SK-N-SH (cell line): Measurements from ENCODE around the gene FOXO1. TPM values are rescaled to one million over a fixed set of nuclear protein-coding genes. Genes with fewer than 3 reads are reported as not detected.

ENCODE experiments used
- CTCF ChIA-PET: fragments of 300-600, 350-600 bp; formaldehyde crosslinking; extraction: SDS; loops from one replicate; lab custom pipeline; 2021; lab: Yijun Ruan, JAX
- POLR2A ChIA-PET: fragments of 350-600 bp; sonication (Branson Sonifier 250); formaldehyde crosslinking; extraction: SDS; loops from one replicate; lab custom pipeline; 2020; ENCODE audit warnings: antibody characterized with exemption, inconsistent platforms; lab: Yijun Ruan, JAX
- DNase-seq: peaks from one replicate; pipeline ENCODE4 v3.0.0; 2012
- H2AFZ ChIP-seq: fragments of 200-600 bp; sonication (generic); 2 replicates; pipeline ENCODE4 v1.8.1; 2016; ENCODE audit warnings: antibody characterized with exemption, mild to moderate bottlenecking, low read depth
- H3F3A ChIP-seq: fragments of 200-600 bp; sonication (generic); replicated peaks from 2 replicates; pipeline ENCODE3; 2016; ENCODE audit warnings: antibody characterized with exemption, mild to moderate bottlenecking; ENCODE audit not compliant: insufficient read depth
- H3K27ac ChIP-seq, 2 experiments: fragments of 200-500 bp in 1 of 2; fragments of 200-600 bp in 1 of 2; sonication (Bioruptor generic) in 1 of 2; sonication (generic), shearing (Covaris generic) in 1 of 2; 2 replicates each; pipeline versions ENCODE4 v1.5.1 to v1.6.1; 2014 to 2016; ENCODE audit warnings: low read depth in 2 of 2, inconsistent platforms in 1 of 2, low read length in 1 of 2, mild to moderate bottlenecking in 1 of 2, mixed read lengths in 1 of 2
- H3K27me3 ChIP-seq: fragments of 200-600 bp; sonication (generic), shearing (Covaris generic); 2 replicates; pipeline ENCODE4 v1.6.1; 2016; ENCODE audit warnings: mixed run types; ENCODE audit not compliant: insufficient read depth
- H3K36me3 ChIP-seq, 2 experiments: fragments of 200-500 bp in 1 of 2; fragments of 200-600 bp in 1 of 2; sonication (Bioruptor generic) in 1 of 2; sonication (generic) in 1 of 2; replicated peaks in 1 of 2; 2 replicates each; pipeline versions ENCODE3 to v1.5.1; 2014 to 2016; ENCODE audit warnings: low read length in 1 of 2, mild to moderate bottlenecking in 1 of 2; ENCODE audit not compliant: insufficient read depth in 2 of 2, control insufficient read depth in 1 of 2
- H3K4me1 ChIP-seq, 2 experiments: fragments of 200-500 bp in 1 of 2; fragments of 200-600 bp in 1 of 2; sonication (Bioruptor generic) in 1 of 2; sonication (generic), shearing (Covaris generic) in 1 of 2; 2 replicates each; pipeline versions ENCODE4 v1.5.1 to v1.6.1; 2014 to 2016; ENCODE audit warnings: low read depth in 1 of 2, low read length in 1 of 2, mixed run types in 1 of 2; ENCODE audit not compliant: insufficient read depth in 2 of 2, control insufficient read depth in 1 of 2
- H3K4me2 ChIP-seq: fragments of 200-600 bp; sonication (generic), shearing (Covaris generic); 2 replicates; pipeline ENCODE4 v1.6.1; 2017; ENCODE audit warnings: mixed run types
- H3K4me3 ChIP-seq, 2 experiments: fragments of 200-500 bp in 1 of 2; fragments of 200-600 bp in 1 of 2; sonication (Bioruptor generic) in 1 of 2; sonication (generic), shearing (Covaris generic) in 1 of 2; 2 replicates each; pipeline versions ENCODE4 v1.5.1 to v1.8.1; 2014 to 2016; ENCODE audit warnings: low read depth in 2 of 2, inconsistent platforms in 1 of 2, low read length in 1 of 2, mild to moderate bottlenecking in 1 of 2, mixed read lengths in 1 of 2, moderate library complexity in 1 of 2
- H3K79me2 ChIP-seq: fragments of 200-600 bp; sonication (generic); 2 replicates; pipeline ENCODE4 v1.8.1; 2017; ENCODE audit warnings: mild to moderate bottlenecking; ENCODE audit not compliant: insufficient read depth
- H3K9ac ChIP-seq: fragments of 200-600 bp; sonication (generic); 2 replicates; pipeline ENCODE4 v1.6.1; 2017; ENCODE audit warnings: mixed run types
- H3K9me2 ChIP-seq: fragments of 200-600 bp; sonication (generic); 2 replicates; pipeline ENCODE4 v1.6.1; 2017; ENCODE audit warnings: mixed run types
- H3K9me3 ChIP-seq: fragments of 200-600 bp; sonication (generic); 2 replicates; pipeline ENCODE4 v1.6.1; 2017; ENCODE audit warnings: mixed run types, mild to moderate bottlenecking, moderate library complexity
- H4K20me1 ChIP-seq: fragments of 200-600 bp; sonication (generic); 2 replicates; pipeline ENCODE4 v1.6.1; 2017; ENCODE audit warnings: mild to moderate bottlenecking, mixed run types; ENCODE audit not compliant: insufficient read depth
- ELF1 ChIP-seq: IDR thresholded peaks from 2 replicates; pipeline ENCODE4 v1.4.0; 2012
- EP300 ChIP-seq, 2 experiments: IDR thresholded peaks; 2 replicates each; pipeline versions ENCODE4 v1.4.0 to v1.6.1; 2012; ENCODE audit warnings: borderline replicate concordance in 1 of 2, low read depth in 1 of 2, low read length in 1 of 2
- EZH2phosphoT487 ChIP-seq: fragments of 200-600 bp; sonication (generic); IDR thresholded peaks from 2 replicates; pipeline ENCODE4 v1.6.1; 2017; ENCODE audit warnings: low read depth, mixed run types, mild to moderate bottlenecking, antibody characterized with exemption, moderate library complexity, borderline replicate concordance
- FOXM1 ChIP-seq: IDR thresholded peaks from 2 replicates; pipeline ENCODE4 v1.4.0; 2012; ENCODE audit warnings: low read depth, mild to moderate bottlenecking
- MXI1 ChIP-seq: IDR thresholded peaks from 2 replicates; pipeline ENCODE4 v1.6.1; 2012; ENCODE audit warnings: mild to moderate bottlenecking, low read depth, low read length, improper control_type of control experiment
- NFIC ChIP-seq: IDR thresholded peaks from 2 replicates; pipeline ENCODE4 v1.4.0; 2012; ENCODE audit warnings: borderline replicate concordance
- NRF1 ChIP-seq: IDR thresholded peaks from 2 replicates; pipeline ENCODE4 v1.6.1; 2012; ENCODE audit warnings: low read depth, mild to moderate bottlenecking, low read length
- RAD21 ChIP-seq: IDR thresholded peaks from 2 replicates; pipeline ENCODE4 v1.6.1; 2012; ENCODE audit warnings: mild to moderate bottlenecking, low read length
- RCOR1 ChIP-seq: fragments of 150-350 bp; IDR thresholded peaks from 2 replicates; pipeline ENCODE4 v1.6.1; 2017; ENCODE audit warnings: antibody characterized with exemption, low read length
- RXRA ChIP-seq: IDR thresholded peaks from 2 replicates; pipeline ENCODE4 v1.4.0; 2012; ENCODE audit warnings: low read depth, mild to moderate bottlenecking, borderline replicate concordance
- TCF12 ChIP-seq: IDR thresholded peaks from 2 replicates; pipeline ENCODE4 v1.4.0; 2012
- TEAD4 ChIP-seq: IDR thresholded peaks from 2 replicates; pipeline ENCODE4 v1.4.0; 2012; ENCODE audit warnings: mild to moderate bottlenecking, borderline replicate concordance; ENCODE audit not compliant: insufficient read depth
- WGBS: methylation state at CpG from one replicate; pipeline ENCODE4 v1.1.6; 2017; ENCODE audit warnings: low lambda C conversion rate; 5-methylcytosine and 5-hydroxymethylcytosine counted together
- polyA plus RNA-seq, 3 experiments: library from polyadenylated mRNA; depleted of rRNA; stranded (reverse); fragments of >200 nt; gene quantifications; 2 replicates each; pipeline ENCODE4 v1.2.3, GENCODE V29; 2012
- TF ChIP-seq, protein P1 (sequence below): IDR thresholded peaks from 2 replicates; pipeline ENCODE4 v1.6.1; 2012; ENCODE audit warnings: mild to moderate bottlenecking, low read depth, low read length, moderate library complexity
- TF ChIP-seq, protein P2 (sequence below): IDR thresholded peaks from 2 replicates; pipeline ENCODE4 v1.4.0; 2012; ENCODE audit warnings: low read depth
- TF ChIP-seq, protein P3 (sequence below): IDR thresholded peaks from 2 replicates; pipeline ENCODE4 v1.4.0; 2012; ENCODE audit warnings: low read depth, borderline replicate concordance
- TF ChIP-seq, protein P4 (sequence below): fragments of 150-350 bp; IDR thresholded peaks from 2 replicates; pipeline ENCODE4 v1.6.1; 2016; ENCODE audit warnings: mild to moderate bottlenecking, low read depth, low read length

FOXO1 gene
- polyA plus RNA-seq, 1 of the 3 experiments (the other 2 are of a cell fraction), result 1.8 TPM

DNA sequence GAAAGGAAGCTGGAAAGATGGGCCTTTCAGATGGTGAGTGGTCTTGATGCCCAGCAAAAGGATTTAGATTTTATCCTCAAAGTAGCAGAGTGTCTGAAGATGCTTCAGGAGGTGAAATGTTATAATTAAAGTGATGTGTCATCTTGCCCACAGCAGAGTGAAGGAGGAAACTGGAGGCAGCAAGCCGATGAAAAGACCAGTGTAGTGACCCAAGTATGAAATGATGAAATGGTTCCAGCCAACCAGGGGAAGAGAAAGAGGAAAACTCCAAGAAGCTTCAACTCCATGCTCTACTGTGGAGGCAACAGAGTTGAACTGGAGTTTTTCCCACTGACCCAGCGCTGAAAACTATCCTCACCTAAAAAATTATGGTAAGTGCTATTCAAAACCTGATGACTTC is 66.7 kb downstream of the FOXO1 start:
- Histone ChIP-seq H3F3A (no peaks in the 10 kb centered on the region), H3K9me2 (no peaks in the 10 kb centered on the region), H3K27me3 (no peaks in the 10 kb centered on the region), H3K27ac (no peak overlapping the region), H3K9me3 (no peaks in the 10 kb centered on the region), H4K20me1 (no peaks in the 10 kb centered on the region; the same call in 1 of the 2 replicates), H3K4me3 (no peak overlapping the region), H2AFZ (no peak overlapping the region), H3K79me2 (no peaks in the 10 kb centered on the region), H3K9ac (no peak overlapping the region), H3K36me3 (no peaks in the 10 kb centered on the region), H3K4me2 (no peak overlapping the region), H3K4me1 (peaks cover 0 to 3% of the 10 kb centered on the region in 2 experiments; a peak in 2 of 4 replicates)
- ChIA-PET CTCF (interaction anchor here (1.1 kb wide), 1 partner anchor 36 kb away, joined by 3 read pairs; no protein-coding TSS in a partner anchor), POLR2A (no interaction called here)
- DNase-seq, result no peak
- no peak for TF ChIP-seq TCF12
- no peak for TF ChIP-seq ELF1
- TF ChIP-seq, protein P1, sequence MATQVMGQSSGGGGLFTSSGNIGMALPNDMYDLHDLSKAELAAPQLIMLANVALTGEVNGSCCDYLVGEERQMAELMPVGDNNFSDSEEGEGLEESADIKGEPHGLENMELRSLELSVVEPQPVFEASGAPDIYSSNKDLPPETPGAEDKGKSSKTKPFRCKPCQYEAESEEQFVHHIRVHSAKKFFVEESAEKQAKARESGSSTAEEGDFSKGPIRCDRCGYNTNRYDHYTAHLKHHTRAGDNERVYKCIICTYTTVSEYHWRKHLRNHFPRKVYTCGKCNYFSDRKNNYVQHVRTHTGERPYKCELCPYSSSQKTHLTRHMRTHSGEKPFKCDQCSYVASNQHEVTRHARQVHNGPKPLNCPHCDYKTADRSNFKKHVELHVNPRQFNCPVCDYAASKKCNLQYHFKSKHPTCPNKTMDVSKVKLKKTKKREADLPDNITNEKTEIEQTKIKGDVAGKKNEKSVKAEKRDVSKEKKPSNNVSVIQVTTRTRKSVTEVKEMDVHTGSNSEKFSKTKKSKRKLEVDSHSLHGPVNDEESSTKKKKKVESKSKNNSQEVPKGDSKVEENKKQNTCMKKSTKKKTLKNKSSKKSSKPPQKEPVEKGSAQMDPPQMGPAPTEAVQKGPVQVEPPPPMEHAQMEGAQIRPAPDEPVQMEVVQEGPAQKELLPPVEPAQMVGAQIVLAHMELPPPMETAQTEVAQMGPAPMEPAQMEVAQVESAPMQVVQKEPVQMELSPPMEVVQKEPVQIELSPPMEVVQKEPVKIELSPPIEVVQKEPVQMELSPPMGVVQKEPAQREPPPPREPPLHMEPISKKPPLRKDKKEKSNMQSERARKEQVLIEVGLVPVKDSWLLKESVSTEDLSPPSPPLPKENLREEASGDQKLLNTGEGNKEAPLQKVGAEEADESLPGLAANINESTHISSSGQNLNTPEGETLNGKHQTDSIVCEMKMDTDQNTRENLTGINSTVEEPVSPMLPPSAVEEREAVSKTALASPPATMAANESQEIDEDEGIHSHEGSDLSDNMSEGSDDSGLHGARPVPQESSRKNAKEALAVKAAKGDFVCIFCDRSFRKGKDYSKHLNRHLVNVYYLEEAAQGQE, result no peak
- no peak for TF ChIP-seq EP300 (IDR thresholded peaks at IDR 0.05; ENCODE audit: borderline replicate concordance in 1 of 2, low read depth in 1 of 2, low read length in 1 of 2)
- TF ChIP-seq FOXM1, result no peak
- TF ChIP-seq, protein P2, sequence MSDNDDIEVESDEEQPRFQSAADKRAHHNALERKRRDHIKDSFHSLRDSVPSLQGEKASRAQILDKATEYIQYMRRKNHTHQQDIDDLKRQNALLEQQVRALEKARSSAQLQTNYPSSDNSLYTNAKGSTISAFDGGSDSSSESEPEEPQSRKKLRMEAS, result no peak
- TF ChIP-seq MXI1, result no peak
- no peak for TF ChIP-seq NRF1
- no peak for TF ChIP-seq EZH2phosphoT487
- no peak for TF ChIP-seq RXRA
- no peak for TF ChIP-seq RCOR1
- TF ChIP-seq, protein P3, sequence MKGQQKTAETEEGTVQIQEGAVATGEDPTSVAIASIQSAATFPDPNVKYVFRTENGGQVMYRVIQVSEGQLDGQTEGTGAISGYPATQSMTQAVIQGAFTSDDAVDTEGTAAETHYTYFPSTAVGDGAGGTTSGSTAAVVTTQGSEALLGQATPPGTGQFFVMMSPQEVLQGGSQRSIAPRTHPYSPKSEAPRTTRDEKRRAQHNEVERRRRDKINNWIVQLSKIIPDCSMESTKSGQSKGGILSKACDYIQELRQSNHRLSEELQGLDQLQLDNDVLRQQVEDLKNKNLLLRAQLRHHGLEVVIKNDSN, result no peak
- TF ChIP-seq RAD21, result no peak
- TF ChIP-seq, protein P4, sequence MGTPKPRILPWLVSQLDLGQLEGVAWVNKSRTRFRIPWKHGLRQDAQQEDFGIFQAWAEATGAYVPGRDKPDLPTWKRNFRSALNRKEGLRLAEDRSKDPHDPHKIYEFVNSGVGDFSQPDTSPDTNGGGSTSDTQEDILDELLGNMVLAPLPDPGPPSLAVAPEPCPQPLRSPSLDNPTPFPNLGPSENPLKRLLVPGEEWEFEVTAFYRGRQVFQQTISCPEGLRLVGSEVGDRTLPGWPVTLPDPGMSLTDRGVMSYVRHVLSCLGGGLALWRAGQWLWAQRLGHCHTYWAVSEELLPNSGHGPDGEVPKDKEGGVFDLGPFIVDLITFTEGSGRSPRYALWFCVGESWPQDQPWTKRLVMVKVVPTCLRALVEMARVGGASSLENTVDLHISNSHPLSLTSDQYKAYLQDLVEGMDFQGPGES, result no peak
- no peak for TF ChIP-seq NFIC
- no peak for TF ChIP-seq TEAD4
- WGBS, result 56% methylated on average over 2 of the region's 2 CpGs
